GM18867 (cell line): ENCODE measurements around the gene USP28.
"Not testable (repeated sequence)": the region's sequence is repeated elsewhere in the genome, so short reads cannot be mapped to it uniquely, and the experiment has no call there.

Experiments used
- ATAC-seq: cut with Tn5 transposase; IDR thresholded peaks from one replicate; pipeline ENCODE4 v1.9.1; 2021; ENCODE audit warnings: mild to moderate bottlenecking, moderate library complexity; ENCODE audit not compliant: unreplicated experiment

Gene USP28

DNA sequence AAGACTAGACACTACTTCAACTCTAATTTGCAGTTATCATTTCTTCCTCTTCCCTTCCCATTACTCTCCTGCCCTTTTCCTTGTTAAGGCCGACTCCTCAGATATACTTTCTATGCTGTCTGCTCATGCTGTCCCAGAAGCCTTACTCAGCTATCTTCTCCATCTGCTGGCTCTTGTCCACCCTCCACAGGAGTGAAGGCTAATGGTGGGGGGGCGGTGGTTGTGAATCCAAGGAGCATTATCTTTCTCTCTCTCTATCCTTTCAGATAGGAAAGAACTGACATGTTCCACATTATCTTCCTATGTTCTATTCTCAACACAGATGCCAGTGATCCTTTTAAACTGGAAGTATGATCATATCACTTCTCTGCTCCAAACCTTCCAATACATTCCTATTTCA, 37.4 kb downstream of the USP28 start:
- ATAC-seq, result no peak

DNA sequence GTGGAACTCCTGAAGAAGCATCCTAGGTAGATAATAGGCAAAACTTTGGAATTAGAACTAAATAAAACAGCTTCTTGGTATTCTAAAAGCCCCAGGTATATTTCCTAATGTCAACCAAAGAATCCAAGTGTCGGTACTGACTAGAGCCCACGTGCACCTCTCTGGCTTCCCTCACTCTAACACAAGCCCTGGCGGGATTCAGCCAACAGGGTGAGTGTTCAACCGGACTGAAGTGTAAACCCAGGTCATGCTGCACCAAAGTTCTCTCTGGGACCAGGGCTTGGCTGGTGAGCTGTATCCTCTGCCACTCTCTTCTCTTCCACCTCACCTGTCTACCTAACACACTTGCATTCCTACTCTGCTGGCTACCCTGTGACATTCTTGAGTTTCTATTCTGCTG, 40.1 kb downstream of the USP28 start:
- no peak for ATAC-seq

DNA sequence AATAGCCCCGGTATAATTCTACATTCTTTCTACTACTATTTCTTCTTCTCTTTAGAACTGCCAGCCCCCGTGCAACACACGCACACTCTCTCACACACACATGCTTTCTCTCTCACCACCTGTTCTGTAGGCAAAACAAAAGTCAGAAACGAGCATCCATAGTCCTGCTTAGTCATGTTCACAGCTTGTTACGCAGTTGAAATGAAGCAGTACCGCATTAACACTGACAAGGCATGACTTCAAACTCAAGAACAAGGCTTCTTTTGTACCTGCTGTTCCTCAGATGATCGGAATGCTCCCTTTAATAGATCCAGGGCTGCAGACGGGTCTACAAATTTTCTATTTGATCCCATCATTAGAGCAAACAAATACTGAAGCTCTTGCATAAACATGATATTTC, 42.2 kb downstream of the USP28 start:
- ATAC-seq, result no peak

DNA sequence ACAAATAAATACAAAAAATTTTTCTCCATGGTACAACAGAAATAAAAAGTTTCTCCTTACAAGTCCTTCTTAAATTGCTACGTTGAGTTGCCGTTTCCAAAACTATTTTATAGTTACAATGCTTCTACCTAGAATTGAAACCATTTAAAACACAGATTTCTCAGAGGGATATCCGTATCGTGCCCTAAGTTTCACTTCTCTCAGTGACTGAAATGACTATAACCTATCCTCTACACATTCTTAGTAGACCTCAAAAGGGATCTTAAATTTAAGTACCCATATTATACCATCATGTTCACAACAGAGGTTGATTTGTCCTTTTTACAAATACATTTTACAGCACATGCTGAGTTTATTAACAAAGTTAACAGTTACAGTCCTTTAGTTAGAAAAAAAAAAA, 44.1 kb downstream of the USP28 start:
- peak; percentile 95 for ATAC-seq

DNA sequence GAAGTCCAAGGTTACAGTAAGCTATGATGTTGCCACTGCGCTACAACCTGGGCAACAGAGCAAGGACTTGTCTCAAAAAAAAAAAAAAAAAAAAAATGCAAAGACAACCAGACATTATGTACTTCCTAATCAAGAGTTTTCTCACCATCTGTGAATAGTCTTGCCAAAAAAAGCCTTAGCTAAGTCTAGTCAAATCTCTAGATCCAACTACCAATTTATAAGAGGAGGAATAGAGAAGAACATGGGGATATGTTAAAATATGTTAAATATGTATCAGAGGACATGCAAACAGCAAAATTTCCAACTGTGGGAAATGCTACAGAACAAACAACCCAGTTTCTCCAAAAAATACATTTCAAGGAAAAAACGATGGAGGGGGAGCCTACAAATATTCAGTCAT, 45.6 kb downstream of the USP28 start:
- ATAC-seq, result no peak

DNA sequence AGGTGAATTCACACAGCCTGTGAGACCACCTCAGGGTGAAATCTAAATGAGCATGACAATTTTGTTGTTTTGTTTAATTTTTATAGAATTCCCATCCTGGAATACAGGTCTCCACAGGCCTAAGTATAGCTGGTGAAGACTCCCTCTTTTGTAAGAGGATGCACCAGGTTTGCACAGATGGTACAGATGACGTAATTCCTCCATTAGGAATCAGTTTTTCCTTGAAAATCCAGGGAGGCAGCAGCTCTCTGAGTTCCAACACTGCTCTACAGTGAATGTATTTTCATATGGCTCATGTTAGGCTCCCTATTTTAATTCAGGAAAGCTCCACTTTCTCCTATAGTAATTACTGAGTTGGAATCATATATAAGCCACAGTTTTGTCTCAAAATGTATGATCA, 47.2 kb downstream of the USP28 start:
- ATAC-seq, result no peak

DNA sequence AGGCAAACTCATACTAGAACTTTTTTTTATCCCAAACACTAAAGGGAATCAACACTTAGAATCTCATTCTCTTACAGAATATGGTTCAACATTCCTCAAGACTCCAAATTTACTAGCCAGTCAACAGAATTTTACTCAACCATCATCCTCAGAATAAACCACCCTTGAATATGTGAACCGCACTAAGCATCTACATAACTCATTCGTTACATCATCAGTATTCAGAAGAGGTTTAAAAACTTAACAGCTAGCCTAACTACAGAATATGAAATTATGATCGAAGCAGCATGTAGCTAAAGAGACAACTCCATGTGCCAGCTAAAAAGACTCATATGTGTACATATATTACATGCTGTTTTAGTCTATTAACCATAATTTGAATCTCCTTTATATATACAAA, 47.9 kb downstream of the USP28 start:
- ATAC-seq, result no peak

DNA sequence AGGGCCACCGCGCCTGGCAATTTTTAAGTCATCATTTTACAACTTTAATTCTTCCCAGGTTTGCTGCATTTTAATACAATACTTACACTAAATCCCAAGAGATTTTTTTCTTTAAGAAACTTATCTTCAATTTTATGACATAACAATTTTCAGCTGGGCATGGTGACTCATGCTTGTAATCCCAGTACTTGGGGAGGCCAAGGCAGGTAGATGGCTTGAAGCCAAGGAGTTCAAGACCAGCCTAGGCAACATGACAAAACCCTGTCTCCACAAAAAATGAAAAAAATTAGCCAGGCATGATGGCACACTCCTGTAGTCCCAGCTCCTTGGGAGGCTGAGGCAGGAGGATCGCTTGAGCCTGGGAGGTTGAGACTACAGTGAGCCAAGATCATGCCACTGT, 56.9 kb downstream of the USP28 start:
- no peak for ATAC-seq

DNA sequence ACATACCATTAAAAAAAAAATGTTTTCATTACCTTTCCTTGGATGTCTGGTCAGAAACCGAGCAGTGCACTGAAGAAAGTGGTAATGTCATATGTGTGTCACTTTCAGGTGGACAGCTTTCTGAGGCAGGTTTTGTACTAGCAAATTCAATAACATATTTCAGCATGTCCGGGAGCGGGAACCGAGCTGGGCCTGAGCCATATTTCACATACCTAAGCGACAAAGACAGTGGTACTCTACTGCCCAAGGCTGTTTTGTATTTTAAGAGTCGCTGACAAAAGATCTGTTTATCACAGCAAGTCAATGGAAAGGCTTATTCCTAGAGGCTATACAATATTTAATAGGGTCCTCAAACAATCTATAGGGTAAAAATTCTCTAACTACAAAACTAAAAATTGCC, 57.7 kb downstream of the USP28 start:
- ATAC-seq, result no peak

DNA sequence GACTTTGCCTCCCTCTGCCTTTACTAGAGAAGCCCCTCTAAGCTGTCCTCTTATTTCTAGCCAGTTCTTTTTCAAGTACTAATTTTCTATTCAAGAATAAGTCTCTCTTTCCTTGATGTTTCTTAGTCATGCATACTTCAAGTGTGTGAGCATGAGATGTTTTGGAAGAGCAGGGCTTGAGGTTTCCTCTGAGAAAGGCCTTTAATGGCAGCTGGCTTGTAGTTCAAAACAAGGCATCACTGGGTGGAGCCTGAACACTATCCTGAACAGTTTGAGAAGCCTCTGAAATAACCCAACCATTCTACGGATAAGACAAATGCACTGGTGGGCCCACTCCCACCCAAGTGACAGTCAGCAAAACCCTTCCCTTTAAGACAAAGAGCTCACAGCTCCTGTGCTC, 58.2 kb downstream of the USP28 start:
- no peak for ATAC-seq

DNA sequence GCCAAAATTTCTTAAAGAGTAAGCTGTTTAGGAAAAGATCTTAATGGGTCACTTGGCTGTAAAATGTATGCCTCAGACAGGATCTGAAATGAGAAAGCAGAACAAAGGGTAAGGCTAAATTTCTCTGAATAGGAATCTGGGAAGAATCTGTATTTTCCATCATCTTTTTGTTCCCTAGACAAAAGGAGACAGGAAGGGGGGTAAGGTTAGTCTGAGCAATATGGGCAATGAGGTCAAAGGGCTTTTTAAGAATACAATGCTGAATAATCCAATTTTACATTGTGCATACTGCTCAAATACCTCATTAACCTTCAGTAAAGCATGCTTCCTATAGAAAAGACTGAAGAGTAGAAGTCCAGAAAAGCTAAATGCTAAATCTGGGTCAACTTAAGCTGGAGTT, 61.2 kb downstream of the USP28 start:
- ATAC-seq, result no peak

DNA sequence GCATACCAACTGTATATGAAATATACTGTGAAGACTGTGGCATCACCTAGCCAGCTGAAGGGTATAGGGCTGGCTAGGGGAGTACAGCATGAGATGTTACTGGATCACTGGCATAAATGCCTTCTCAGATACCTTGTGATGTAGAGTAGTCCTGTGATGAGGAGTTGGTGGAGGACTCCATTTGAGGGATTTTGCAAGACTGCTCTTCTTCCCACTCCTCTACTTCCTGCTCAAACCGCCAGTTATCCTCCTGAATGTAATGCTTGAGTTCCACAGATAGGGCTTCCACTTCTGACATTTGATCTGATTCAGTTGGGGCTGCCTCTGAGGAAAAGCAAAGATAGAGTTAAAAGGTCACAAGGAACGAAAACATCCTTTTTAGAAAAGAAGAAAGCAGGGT, 66.4 kb downstream of the USP28 start:
- no peak for ATAC-seq

DNA sequence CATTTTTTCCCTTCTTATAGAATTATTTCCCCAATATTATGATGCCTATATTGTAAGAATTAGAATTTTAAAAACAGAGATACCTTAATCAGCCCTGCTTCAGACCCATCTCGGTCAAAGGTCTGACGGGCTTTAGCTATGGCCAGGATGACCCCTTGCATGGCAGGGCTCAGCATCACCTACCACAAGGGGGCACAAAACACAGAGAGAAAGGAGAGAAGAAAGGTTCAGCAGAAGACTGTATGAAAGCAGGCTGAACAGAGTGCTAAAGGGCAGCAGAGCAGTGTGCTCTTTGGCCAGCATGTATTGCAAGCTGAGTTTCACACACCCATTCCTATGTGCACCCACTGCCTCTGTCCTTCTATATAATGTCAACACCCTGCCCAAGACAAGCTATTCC, 69.0 kb downstream of the USP28 start:
- no peak for ATAC-seq

DNA sequence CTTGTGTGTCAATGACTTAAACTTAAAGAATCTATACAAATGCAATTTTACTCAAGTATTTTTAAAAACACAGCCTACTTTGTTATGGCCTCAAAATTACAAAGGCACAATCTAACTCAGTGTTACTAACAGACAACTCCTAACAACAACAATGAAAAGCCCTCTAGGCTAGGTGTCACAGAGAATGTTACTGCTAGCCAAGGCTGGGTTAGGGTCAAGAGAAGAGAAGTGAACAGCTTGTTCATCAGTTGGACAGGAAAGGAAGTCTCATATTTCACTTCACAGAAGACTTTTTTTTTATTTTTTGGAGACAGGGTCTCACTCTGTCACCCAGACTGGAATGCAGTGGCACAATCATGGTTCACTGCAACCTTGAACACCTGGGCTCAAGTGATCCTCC, 69.7 kb downstream of the USP28 start:
- no peak for ATAC-seq

DNA sequence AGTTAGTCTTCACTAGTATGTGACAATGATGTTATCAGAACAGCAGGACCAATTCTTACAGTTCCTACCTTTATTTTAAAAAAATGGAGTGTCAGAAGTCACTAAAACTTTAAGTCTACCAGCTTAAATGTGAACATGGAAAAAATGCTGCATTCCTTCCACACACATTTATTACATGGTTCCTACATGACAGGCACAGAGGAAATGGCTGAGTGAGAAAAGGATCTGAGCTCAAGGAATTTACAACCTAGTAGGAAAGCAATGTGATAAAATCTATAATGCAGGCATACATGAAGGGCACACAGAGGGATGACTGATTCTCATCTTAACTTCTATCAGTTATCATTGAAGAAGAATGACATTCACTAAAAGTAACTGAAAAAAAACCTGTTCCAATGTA, 72.8 kb downstream of the USP28 start:
- no peak for ATAC-seq

DNA sequence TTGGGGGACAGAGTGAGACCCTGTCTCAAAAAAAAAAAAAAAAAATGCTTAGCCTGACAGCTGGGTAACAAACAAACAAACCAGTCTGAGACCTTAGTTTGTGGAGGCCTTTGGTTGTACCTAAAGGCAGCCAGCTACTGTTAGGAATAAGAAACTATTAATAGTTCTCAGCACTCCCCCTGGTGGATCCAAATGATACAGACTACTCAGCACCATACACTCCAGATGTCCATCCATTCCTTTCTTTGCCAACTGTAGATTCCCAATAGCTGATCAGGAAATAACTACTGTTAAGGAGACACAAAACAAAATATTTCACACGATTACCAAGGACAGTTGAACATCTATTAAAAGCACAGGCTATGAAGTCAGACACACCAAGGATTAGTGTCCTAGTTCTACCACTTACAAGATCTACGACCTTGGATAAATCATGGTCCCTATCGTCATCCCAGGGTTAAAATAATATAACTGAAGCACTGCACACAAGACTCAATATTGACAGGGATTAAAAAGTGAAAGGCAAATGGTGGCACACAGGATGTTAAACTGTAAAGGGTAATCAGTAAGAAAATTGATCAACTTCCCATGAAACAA, 78.6 kb downstream of the USP28 start:
- peak; percentile 84 for ATAC-seq

DNA sequence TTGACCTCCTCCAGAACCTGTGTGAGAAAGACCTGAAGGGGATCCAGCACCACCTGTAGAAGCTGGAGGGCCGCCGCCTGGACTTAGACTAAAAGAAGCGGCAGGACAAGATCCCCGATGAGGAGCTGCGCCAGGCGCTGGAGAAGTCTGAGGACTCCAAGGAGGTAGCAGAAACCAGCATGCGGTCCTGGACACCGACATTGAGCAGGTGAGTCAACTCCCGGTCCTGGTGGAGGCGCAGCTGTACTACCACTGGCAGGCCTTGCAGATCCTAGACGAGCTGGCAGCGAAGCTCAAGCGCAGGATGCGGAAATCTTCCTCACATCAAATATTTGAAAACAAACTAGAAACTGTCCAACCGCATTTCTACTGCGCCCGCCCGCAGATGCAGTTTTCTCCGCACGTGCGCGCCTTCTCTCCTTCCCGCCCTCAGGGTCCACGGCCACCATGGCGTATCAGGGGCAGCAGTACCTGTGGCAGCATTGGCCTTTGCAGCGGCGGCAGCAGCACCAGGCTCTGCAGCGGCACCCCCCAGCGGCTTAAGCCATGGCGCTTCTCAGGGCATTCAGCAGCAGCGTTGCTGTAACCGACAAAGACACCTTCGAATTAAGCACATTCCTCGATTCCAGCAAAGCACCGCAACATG, 85.6 kb downstream of the USP28 start:
- ATAC-seq, result no peak

DNA sequence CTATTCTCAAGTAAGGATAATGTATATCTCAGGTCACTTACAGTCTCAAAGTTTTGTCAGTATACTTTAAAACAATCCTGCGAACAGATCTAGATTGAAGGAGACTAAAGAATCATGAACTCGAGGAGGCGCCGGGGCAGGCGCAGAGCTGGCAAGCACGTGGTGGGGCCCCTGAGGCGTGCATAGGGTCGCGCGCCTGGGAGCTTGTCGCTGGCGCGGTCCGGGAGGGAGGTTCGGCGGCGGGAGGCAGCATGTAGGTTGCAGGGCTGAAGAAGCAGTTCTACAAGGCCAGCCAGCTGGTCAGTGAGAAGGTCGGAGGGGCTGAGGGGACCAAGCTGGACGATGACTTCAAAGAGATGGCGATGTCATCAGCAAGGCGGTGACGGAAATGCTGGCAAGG, 86.4 kb downstream of the USP28 start:
- not testable (repeated sequence) for ATAC-seq

DNA sequence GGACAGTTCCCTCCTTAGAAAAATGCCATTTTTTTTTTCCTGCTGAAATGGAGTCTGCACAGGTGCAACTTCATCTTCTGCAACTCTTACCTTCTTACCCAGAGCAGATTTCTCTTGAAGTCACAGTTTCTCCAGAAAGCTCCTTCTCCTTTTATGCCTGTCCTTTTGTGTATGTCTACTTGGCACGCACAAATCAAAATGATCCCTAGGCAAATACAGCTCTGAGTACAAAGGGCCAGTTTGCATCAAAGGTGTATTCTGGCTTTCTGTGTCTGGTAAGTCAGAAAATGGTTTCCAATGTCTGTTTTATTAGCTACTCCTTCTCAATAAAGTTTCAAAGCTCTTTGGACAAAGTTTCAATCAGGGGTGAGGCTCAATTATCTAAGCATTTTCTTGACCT, 93.2 kb downstream of the USP28 start:
- ATAC-seq, result no peak

DNA sequence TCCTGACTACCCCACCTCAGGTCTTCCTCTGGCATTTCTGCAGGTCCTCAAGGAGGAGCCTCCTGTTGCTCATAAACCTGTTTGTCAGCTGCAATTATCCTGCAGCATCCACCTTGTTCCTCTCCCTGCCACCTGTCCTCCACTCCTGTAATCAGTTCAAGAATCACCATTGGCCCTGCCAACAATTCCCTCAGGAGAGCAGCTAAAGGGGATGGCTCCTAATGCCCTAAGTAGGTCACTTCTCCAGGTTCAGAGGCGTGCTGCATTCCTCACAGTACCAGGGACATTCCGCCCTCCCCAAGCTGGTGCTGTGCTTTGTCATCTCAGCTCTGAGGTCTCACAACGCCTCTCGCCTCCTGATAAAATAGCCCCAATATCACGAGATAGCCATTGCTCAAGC, 93.7 kb downstream of the USP28 start:
- no peak for ATAC-seq

DNA sequence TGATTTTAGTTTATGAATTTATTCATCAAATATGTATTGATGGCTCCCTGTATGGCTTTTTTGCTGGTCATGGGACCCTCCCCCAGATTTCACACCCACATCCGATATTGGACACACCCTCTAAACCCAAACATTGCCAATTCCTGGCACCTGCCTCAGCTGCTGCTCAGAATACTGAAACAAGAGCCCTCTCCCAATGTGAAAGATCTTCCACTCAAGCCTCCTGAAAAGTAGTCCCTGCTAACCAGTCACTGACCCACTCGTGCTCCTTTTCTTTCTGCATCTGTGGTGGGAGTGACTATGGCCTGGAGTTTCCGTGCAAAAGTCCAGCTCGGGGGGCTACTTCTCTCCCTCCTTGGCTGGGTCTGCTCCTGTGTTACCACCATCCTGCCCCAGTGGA, 95.9 kb downstream of the USP28 start, which contains the start of gene CLDN25:
Gene CLDN25 (plus strand): TSS at position 301 of the 400 bp plus-strand sequence. CDS start 0 bp downstream, at position 301.
- no peak for ATAC-seq

DNA sequence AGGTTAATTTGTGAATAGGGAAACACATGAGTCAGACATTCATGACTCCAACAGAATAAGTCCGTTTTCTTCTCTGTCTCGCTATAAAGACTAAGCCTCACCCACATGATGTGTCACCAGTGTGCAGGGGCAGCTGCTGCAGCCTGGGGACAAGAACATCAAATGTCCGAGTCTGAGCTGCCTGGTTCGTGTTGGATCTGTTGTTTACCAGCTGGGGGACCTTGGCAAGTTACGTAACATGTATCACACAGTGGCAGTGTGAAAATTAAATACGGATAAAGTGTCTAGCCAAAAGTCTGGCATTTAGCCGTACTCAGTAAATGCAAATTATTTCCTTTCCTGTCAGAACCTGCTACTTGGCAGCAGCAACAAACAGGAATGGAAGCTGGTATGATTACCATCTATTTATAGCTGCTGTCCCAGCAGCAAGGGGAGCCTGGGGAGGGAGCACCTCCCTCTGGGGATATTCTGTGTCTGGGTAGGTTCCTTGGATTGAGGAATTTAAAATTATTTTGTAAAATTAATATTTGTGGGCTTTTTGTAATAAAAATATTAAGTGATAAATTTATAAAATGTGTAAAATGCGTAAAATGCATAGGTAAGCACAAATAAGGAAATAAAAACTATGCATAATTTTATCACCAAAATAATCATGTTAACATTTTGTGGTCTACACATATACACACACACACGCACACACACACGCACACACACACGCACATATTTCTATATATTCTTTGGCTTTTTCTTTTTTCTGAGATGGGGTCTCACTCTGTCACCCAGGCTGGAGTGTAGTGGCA, 97.1 kb downstream of the USP28 start:
- ATAC-seq, result no peak
